ENCODE measurements around the gene ZNF892. TPM values are rescaled to one million over a fixed set of nuclear protein-coding genes. Genes with fewer than 3 reads are reported as not detected.

The ZNF892 gene
- total RNA-seq, 1 donor from 2014 or later = 7.1 TPM

GRCh38 chr2:95166065-95166763 is 41.1 kb upstream of the ZNF892 start:
- peak overlapping the region; percentile 86 for H3K4me3 ChIP-seq (ENCODE audit: low read depth, low read length)
- DNase-seq (ENCODE audit: low read depth) = no peak

DNA sequence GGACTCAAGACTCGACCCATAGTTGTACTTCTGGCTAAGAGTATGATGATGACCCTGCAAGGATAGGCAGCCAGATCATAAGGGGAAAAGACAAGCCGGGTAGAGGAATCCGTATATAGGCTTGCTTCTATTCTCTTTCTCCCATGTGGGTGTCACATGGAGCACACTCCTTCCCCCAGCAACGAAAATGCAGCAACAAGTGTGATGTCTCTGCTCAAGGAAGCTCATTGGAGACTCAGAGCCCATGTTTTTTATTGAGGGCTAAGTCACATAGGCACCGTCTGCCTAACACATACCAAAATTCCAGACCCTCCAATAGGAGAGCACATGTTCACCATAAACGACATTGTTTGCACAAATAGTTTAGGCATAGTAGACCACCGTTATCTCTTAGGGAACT is 35.4 kb upstream of the ZNF892 start:
- no peak overlapping the region for H3K4me3 ChIP-seq (ENCODE audit: low read depth, low read length)
- no peak for TF ChIP-seq CTCF (conservative IDR thresholded peaks at IDR 0.05; ENCODE audit: low read depth, low read length)
- DNase-seq (ENCODE audit: low read depth) = no peak

More at GRCh38 chr2:95166065-95166763, 41.1 kb upstream of the ZNF892 start:
- no peak for TF ChIP-seq CTCF (conservative IDR thresholded peaks at IDR 0.05; ENCODE audit: low read depth, low read length)

DNA sequence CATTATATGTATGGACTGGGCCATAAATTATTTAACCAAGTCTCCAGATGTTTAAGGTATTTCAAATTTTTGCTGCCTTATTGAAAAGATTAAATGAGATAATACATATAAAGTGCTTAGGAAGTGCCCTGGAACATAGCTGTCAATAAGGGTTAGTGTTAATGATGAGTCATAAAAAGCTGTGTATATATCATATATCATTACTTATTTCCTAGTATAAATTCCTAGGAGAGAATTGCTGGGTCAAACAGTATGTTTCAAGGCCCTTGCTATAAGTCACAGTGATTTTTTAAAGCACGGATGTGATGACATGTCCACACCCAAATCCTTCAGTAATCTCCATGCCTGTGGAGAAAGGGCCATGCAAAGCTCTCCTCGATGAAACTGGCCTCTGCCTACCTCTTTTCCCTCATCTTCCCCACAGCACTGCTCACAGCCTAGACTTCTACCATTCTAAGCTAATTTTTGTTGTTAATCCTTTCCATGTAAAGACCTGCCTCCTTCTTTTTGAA is 33.2 kb upstream of the ZNF892 start:
- TF ChIP-seq CTCF (conservative IDR thresholded peaks at IDR 0.05; ENCODE audit: low read depth, low read length) = no peak
- no peak overlapping the region for H3K4me3 ChIP-seq (ENCODE audit: low read depth, low read length)
- DNase-seq (ENCODE audit: low read depth) = no peak

DNA sequence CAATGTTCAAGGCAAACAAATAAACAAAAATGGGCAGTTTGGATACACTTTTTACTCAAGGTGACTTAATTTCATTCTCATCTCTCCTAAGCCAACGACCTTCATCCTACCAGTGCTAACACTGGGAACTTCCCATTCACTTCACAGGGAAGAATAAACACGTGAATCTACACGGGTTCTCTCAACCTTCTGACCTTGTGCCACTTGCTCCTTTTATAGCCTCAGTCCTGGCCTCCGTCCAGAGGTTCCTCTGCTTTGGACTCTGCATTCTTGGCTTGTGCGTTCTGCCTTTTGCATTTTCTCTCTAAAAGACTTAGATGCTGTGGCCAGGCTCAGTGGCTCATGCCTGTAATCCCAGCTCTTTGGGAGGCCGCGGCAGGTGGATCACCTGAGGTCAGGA is 27.9 kb upstream of the ZNF892 start:
- no peak for DNase-seq (ENCODE audit: low read depth)
- no peak for TF ChIP-seq CTCF (conservative IDR thresholded peaks at IDR 0.05; ENCODE audit: low read depth, low read length)
- no peak overlapping the region for H3K4me3 ChIP-seq (ENCODE audit: low read depth, low read length)

- TF ChIP-seq CTCF (conservative IDR thresholded peaks at IDR 0.05; ENCODE audit: low read depth, low read length) = no peak
- no peak for DNase-seq (ENCODE audit: low read depth)
- no peak overlapping the region for H3K4me3 ChIP-seq (ENCODE audit: low read depth, low read length)
Observed at GRCh38 chr2:95181774-95182173, 25.5 kb upstream of the ZNF892 start.

GRCh38 chr2:95185197-95185596 is 22.1 kb upstream of the ZNF892 start:
- no peak for TF ChIP-seq CTCF (conservative IDR thresholded peaks at IDR 0.05; ENCODE audit: low read depth, low read length)
- DNase-seq (ENCODE audit: low read depth) = no peak
- no peak overlapping the region for H3K4me3 ChIP-seq (ENCODE audit: low read depth, low read length)

GRCh38 chr2:95185973-95186372 is 21.3 kb upstream of the ZNF892 start:
- H3K4me3 ChIP-seq (ENCODE audit: low read depth, low read length) = no peak overlapping the region
- no peak for DNase-seq (ENCODE audit: low read depth)
- TF ChIP-seq CTCF (conservative IDR thresholded peaks at IDR 0.05; ENCODE audit: low read depth, low read length) = no peak
